HG02973 (cell line): ENCODE results near the gene BRS3.
"Not testable (repeated sequence)": the region's sequence is repeated elsewhere in the genome, so short reads cannot be mapped to it uniquely, and the experiment has no call there.

Experiments
- ATAC-seq: cut with Tn5 transposase; IDR thresholded peaks from one replicate; pipeline ENCODE4 v1.9.1; 2021; ENCODE audit warnings: moderate library complexity; ENCODE audit not compliant: unreplicated experiment

Gene BRS3

GRCh38 chrX:136487647-136488046 is at the start of gene BRS3:
BRS3 (plus strand) TSS chrX:136487947; CDS start chrX:136488115, 168 bp downstream.
- ATAC-seq = no peak

DNA sequence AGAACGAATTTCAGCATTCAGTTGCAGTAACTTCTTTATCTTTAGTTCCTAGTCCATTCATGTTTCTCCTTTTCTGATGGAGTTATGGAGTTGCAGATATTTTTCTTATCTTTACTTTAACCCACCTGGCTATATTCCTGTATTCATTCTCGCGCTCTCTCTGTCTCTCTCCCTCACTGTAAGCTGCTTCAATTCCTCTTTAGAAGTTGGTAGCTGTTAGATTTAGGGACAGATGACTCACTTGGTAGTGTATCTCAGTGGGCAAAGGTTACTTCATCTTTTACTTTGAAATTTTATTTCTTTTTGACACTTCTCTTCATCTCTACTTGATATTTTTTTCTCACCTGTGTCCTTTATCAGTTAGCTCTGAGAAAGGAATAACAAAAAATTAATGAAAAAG is 49.6 kb upstream of the BRS3 start:
- no peak for ATAC-seq

- not testable (repeated sequence) for ATAC-seq
These were observed 42.1 kb upstream of the BRS3 start for GRCh38 chrX:136445674-136446073.

- ATAC-seq = no peak
These were observed 41.5 kb upstream of the BRS3 start for GRCh38 chrX:136446208-136446607.

- no peak for ATAC-seq
These were observed 40.4 kb upstream of the BRS3 start for GRCh38 chrX:136447308-136447707.

- ATAC-seq = no peak
These were observed 39.8 kb upstream of the BRS3 start for GRCh38 chrX:136447968-136448367.

- ATAC-seq = no peak
These were observed 37.5 kb upstream of the BRS3 start for GRCh38 chrX:136450050-136450830.

GRCh38 chrX:136452614-136453013 is 35.1 kb upstream of the BRS3 start:
- no peak for ATAC-seq

DNA sequence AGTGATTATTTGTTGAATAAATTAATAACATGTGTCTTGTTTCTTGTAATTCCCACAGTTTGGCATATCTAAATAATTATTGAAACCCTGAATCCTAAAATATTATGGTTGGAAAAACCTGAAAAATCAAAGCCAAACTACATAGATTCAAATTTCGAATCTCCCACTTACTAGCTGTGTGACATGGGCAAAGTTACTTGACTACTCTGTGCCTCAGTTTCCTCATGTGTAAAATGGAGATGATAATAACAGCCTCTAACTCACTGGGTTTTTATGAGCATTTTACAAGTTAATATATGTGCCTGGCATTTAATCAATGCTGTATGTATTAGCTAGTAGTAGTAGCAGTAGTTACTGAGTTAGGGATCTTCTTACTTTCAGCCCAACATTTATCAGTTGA is 34.6 kb upstream of the BRS3 start:
- ATAC-seq = no peak

DNA sequence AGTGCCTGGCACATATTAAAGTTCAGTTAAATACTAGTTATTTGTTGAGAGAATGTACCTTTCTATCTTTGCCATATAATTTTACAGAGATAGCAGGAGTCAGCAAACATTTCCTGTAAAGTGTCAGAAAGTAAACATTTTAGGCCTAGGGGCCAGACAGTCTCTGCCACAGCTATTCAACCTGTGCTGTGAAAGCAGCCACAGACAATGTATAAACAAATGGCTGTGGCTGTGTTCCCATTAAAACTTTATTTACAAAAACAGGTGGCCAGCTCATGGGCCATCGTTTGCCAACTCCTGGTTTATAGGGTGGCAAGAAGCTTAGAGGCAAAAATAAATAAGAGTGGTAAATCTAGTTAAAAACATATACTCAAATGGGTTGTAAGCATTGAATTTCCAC is 34.0 kb upstream of the BRS3 start:
- no peak for ATAC-seq

DNA sequence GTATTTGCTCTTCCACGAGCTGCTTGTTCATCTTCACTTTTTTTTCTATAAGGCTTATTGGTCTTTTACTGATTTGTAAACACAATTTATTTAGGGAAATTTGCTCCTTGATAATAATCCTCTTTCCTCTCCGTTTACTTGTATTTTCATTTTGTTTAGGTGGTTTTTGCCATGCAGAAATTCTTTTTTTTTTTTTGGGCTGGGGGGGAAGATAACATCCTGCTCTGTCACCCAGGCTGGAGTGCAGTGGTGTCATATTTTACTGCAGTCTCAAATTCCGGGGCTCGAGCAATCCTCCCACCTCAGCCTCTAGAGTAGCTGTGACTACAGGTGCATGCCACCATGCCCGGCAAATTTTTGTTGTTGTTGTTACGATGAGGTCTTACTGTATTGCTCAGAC is 31.6 kb upstream of the BRS3 start:
- ATAC-seq = no peak

- no peak for ATAC-seq
These were observed 30.3 kb upstream of the BRS3 start for GRCh38 chrX:136457303-136457917.

- no peak for ATAC-seq
These were observed 23.2 kb upstream of the BRS3 start for GRCh38 chrX:136464589-136464988.

- no peak for ATAC-seq
These were observed 20.4 kb upstream of the BRS3 start for GRCh38 chrX:136467303-136467702.

DNA sequence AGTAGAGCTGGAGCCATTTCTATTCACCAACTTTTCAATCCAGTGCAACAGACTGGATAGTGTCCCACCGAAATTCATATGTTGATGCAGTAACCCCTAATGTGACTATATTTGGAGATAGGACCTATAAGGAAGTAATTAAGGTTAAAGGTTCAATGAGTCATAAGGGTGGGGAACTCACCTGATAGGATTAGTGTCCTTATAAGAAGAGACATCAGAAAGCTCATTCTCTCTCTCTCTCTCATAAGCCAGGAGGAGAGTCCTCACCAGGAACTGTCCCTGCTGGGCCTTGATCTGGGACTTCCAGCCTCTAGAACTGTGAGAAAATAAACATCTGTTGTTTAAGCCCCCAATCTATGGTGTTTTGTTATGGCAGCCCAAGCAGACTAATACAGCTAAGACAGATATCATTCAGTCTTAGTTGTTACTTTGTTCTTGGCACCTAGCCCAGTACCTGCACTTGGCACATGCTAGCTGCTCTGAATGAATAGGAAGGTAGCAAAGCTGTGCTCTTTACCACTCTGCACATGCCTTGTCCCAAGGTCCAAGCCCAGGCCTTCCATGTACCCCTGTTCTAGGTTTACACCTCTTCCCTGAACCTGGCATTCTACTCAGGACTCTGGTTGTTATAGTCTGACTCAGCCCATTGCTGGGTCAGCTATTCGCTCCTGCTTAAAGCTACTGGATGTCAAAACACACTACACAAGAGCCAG is 19.2 kb upstream of the BRS3 start:
- ATAC-seq = no peak

- no peak for ATAC-seq
These were observed 14.1 kb upstream of the BRS3 start for GRCh38 chrX:136473663-136474062.

- no peak for ATAC-seq
These were observed 12.5 kb upstream of the BRS3 start for GRCh38 chrX:136475236-136475635.

- no peak for ATAC-seq
These were observed 11.2 kb upstream of the BRS3 start for GRCh38 chrX:136476501-136476900.

- no peak for ATAC-seq
These were observed 10.7 kb upstream of the BRS3 start for GRCh38 chrX:136477026-136477425.

DNA sequence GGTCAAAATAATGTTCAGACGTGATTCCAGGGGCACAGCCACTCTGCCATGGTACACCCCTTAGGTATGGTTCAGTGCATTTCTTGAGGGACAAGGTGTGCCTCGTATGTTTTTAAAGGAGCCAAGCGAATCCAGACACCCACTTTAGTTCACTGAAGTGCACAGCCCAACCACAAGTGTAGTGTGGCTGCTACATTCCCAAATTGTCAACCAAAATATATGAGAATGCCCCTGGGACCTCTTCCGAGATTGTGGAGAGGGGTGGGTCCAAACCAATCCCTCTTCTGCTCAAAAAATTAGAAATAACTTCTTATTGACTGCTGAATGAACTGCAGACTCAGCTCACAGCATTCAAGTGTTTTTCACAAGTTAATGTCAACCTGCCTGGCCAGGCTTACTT is 7.4 kb upstream of the BRS3 start:
- ATAC-seq = no peak

DNA sequence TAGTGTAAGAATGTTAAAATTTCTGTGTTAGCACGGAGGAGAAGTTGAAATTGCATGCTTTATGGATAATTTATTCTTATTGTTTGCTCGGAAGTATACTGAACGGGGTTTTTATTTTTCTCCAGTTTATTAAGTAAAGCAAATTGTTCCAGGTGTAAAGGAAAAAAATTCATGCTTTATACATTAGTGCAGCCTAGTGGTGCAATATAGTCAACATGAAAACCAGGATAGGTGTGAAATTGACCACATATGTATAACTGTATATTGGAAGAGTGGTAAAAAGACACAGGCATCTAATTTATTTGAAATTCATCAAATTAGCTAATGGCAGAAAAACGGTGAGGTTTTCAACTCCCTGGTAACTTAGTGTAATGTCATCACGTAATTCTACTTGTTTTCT is 959 bp downstream of the BRS3 start:
- ATAC-seq = no peak

- no peak for ATAC-seq
These were observed 4.1 kb downstream of the BRS3 start for GRCh38 chrX:136491832-136492231.
